Neural crest cell (in vitro differentiated cells): ENCODE measurements around the gene MYO1C. TPM values are rescaled to one million over a fixed set of nuclear protein-coding genes. Genes with fewer than 3 reads are reported as not detected.
A peak's percentile ranks its signal among the peaks of the same experiment; 100 is the strongest.

Source experiments
- DNase-seq: peaks from one replicate; pipeline ENCODE4 v3.0.0; 2021; ENCODE audit warnings: low read depth, mixed read lengths, low spot score
- H3K27ac Mint-ChIP-seq: one replicate; pipeline ENCODE4 v1.8.0; 2021; ENCODE audit warnings: mild to moderate bottlenecking, mixed read lengths; ENCODE audit not compliant: unreplicated experiment
- H3K27me3 Mint-ChIP-seq: 2 replicates; pipeline ENCODE4 v1.8.0; 2021; ENCODE audit warnings: low read depth, mild to moderate bottlenecking, mixed read lengths
- H3K36me3 Mint-ChIP-seq: 2 replicates; pipeline ENCODE4 v1.8.0; 2021; ENCODE audit warnings: low read depth, mild to moderate bottlenecking, mixed read lengths
- H3K4me1 Mint-ChIP-seq: 2 replicates; pipeline ENCODE4 v1.8.0; 2021; ENCODE audit warnings: mixed read lengths
- H3K4me3 Mint-ChIP-seq: one replicate; pipeline ENCODE4 v1.8.0; 2021; ENCODE audit warnings: mild to moderate bottlenecking, mixed read lengths
- H3K9me3 Mint-ChIP-seq: 2 replicates; pipeline ENCODE4 v1.8.0; 2021; ENCODE audit warnings: mixed read lengths
- CTCF ChIP-seq: fragments of 200-600 bp; sonication (generic); conservative IDR thresholded peaks from 2 replicates; pipeline ENCODE4 v1.5.0; 2021; ENCODE audit warnings: antibody characterized with exemption, mild to moderate bottlenecking
- total RNA-seq: library from RNA; stranded (reverse); gene quantifications from 2 replicates; pipeline ENCODE4 v1.2.1, GENCODE V29; 2021

MYO1C gene
- total RNA-seq, 1 donor from 2014 or later: 53.2 TPM

GRCh38 chr17:1469231-1469852 is 23.1 kb downstream of the MYO1C start:
- peaks cover 19% of the 10 kb centered on the region for H3K4me1 Mint-ChIP-seq
- no peak for DNase-seq
- H3K36me3 Mint-ChIP-seq: peaks cover 12% of the 10 kb centered on the region
- H3K4me3 Mint-ChIP-seq: no peak overlapping the region
- no peaks in the 10 kb centered on the region for H3K27me3 Mint-ChIP-seq
- peak overlapping the region; percentile 87 for H3K27ac Mint-ChIP-seq
- H3K9me3 Mint-ChIP-seq: no peaks in the 10 kb centered on the region
- no peak for TF ChIP-seq CTCF

- Mint-ChIP-seq H3K27me3 (no peaks in the 10 kb centered on the region), H3K36me3 (peaks cover 10% of the 10 kb centered on the region), H3K9me3 (no peaks in the 10 kb centered on the region), H3K4me1 (peaks cover 19% of the 10 kb centered on the region), H3K27ac (peak overlapping the region; percentile 50), H3K4me3 (no peak overlapping the region)
- no peak for TF ChIP-seq CTCF
- DNase-seq: peak; percentile 56
Measured at GRCh38 chr17:1467898-1468492, 24.5 kb downstream of the MYO1C start.

- Mint-ChIP-seq H3K27ac (no peak overlapping the region), H3K9me3 (no peaks in the 10 kb centered on the region), H3K36me3 (peaks cover 10% of the 10 kb centered on the region), H3K4me3 (no peak overlapping the region), H3K4me1 (peaks cover 19% of the 10 kb centered on the region), H3K27me3 (no peaks in the 10 kb centered on the region)
- no peak for DNase-seq
- no peak for TF ChIP-seq CTCF
Measured at GRCh38 chr17:1467258-1467657, 25.2 kb downstream of the MYO1C start.

- Mint-ChIP-seq H3K4me3 (no peak overlapping the region), H3K9me3 (no peaks in the 10 kb centered on the region)
- TF ChIP-seq CTCF: no peak
Measured at GRCh38 chr17:1464186-1464585, 28.3 kb downstream of the MYO1C start.

GRCh38 chr17:1462164-1463112 is 30.0 kb downstream of the MYO1C start:
- Mint-ChIP-seq H3K36me3 (no peaks in the 10 kb centered on the region), H3K27me3 (no peaks in the 10 kb centered on the region), H3K4me1 (peaks cover 6% of the 10 kb centered on the region), H3K9me3 (no peaks in the 10 kb centered on the region), H3K4me3 (peak overlapping the region; percentile 19), H3K27ac (no peak overlapping the region)
- DNase-seq: no peak
- no peak for TF ChIP-seq CTCF

More at GRCh38 chr17:1464186-1464585, 28.3 kb downstream of the MYO1C start:
- no peaks in the 10 kb centered on the region for H3K27me3 Mint-ChIP-seq
- DNase-seq: no peak
- H3K27ac Mint-ChIP-seq: no peak overlapping the region
- peaks cover 18% of the 10 kb centered on the region for H3K4me1 Mint-ChIP-seq
- H3K36me3 Mint-ChIP-seq: peaks cover 6% of the 10 kb centered on the region
